ENCODE data around the gene ZBTB42. TPM values are rescaled to one million over a fixed set of nuclear protein-coding genes. Genes with fewer than 3 reads are reported as not detected.
A peak's percentile ranks its signal among the peaks of the same experiment; 100 is the strongest.

ZBTB42 gene
- polyA plus RNA-seq, 3 donors, result 0.49 to 1.0 (median 0.68) TPM

DNA sequence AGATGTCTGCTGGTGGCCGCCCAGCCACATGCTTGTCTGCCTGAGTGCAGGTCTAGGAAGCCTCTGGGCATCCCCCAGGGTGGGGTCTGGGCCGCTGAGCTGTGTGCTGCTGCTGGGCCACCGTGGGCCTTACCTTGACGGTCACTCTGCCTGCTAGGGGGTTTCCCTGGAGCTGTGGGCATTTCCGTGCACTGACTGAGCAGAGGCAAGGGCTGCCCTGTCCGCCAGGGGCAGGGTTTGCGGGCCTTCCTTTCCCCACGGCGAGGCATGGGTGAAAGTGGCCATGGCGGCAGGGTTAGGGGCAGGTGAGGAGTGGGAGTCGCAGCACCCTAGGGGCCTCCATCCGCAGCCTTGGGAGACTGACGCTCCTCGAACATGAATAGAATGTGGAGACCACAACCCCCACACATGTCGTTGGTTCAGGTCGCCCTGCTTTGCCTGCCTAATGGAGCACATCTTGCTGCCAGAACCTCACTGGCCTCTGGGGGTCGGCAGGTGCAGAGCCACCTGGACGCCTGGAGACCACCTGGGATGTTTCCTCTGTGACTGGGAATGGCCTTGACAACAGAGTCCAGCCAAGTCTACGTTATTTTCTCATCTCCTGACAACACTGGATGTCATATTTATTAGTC, 2.5 kb downstream of the ZBTB42 start:
- Mint-ChIP-seq H3K36me3 (peaks cover 0 to 4% of the 10 kb centered on the region in 2 donors), H3K4me1 (peaks cover 27% of the 10 kb centered on the region), H3K4me3 (no peak overlapping the region), H3K27ac (no peak overlapping the region), H3K27me3 (ENCODE audit: low read depth in 3 of 3) (peaks cover 17 to 34% (median 29%) of the 10 kb centered on the region in 3 donors), H3K9me3 (no peaks in the 10 kb centered on the region)
- H3K4me3 ChIP-seq (replicated peaks in 1 of 3; ENCODE audit: low read depth in 2 of 3, low read length in 3 of 3), result no peak overlapping the region
- H4K20me1 ChIP-seq (ENCODE audit: insufficient read depth, low read length), result no peaks in the 10 kb centered on the region
- H3K79me2 ChIP-seq (ENCODE audit: insufficient read depth, low read length), result no peaks in the 10 kb centered on the region
- peaks cover 18 to 23% of the 10 kb centered on the region in 2 donors for H3K4me1 ChIP-seq (ENCODE audit: control insufficient read depth in 1 of 2, insufficient read depth in 2 of 2, low read length in 2 of 2)
- no peaks in the 10 kb centered on the region for H3K9me3 ChIP-seq (replicated peaks in 1 of 2; ENCODE audit: control insufficient read depth in 1 of 2, insufficient read depth in 1 of 2, low read length in 2 of 2)
- H3K9ac ChIP-seq (ENCODE audit: insufficient read depth, low read length, poor library complexity, severe bottlenecking), result no peak overlapping the region
- H3K4me2 ChIP-seq (replicated peaks; ENCODE audit: extremely low read depth, low read length, poor library complexity, severe bottlenecking), result no peak overlapping the region
- WGBS (ENCODE audit: insufficient coverage), result 95% methylated on average over 12 of the region's 19 CpGs
- H3K27ac ChIP-seq (ENCODE audit: low read depth in 1 of 2, low read length in 2 of 2), result no peak overlapping the region
- peaks cover 0 to 20% of the 10 kb centered on the region in 2 donors for H3K27me3 ChIP-seq (ENCODE audit: control insufficient read depth in 2 of 2, insufficient read depth in 2 of 2, low read length in 2 of 2)
- H3K36me3 ChIP-seq (replicated peaks in 1 of 2; ENCODE audit: control insufficient read depth in 1 of 2, insufficient read depth in 2 of 2, low read length in 2 of 2), result no peaks in the 10 kb centered on the region
- TF ChIP-seq, protein P1, sequence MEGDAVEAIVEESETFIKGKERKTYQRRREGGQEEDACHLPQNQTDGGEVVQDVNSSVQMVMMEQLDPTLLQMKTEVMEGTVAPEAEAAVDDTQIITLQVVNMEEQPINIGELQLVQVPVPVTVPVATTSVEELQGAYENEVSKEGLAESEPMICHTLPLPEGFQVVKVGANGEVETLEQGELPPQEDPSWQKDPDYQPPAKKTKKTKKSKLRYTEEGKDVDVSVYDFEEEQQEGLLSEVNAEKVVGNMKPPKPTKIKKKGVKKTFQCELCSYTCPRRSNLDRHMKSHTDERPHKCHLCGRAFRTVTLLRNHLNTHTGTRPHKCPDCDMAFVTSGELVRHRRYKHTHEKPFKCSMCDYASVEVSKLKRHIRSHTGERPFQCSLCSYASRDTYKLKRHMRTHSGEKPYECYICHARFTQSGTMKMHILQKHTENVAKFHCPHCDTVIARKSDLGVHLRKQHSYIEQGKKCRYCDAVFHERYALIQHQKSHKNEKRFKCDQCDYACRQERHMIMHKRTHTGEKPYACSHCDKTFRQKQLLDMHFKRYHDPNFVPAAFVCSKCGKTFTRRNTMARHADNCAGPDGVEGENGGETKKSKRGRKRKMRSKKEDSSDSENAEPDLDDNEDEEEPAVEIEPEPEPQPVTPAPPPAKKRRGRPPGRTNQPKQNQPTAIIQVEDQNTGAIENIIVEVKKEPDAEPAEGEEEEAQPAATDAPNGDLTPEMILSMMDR (IDR thresholded peaks at IDR 0.05), result no peak
- no peak for DNase-seq
- H2AFZ ChIP-seq (ENCODE audit: insufficient read depth, low read depth, low read length, poor library complexity, severe bottlenecking), result no peak overlapping the region
- intact Hi-C loops (cut with micrococcal nuclease), result no loop called here

DNA sequence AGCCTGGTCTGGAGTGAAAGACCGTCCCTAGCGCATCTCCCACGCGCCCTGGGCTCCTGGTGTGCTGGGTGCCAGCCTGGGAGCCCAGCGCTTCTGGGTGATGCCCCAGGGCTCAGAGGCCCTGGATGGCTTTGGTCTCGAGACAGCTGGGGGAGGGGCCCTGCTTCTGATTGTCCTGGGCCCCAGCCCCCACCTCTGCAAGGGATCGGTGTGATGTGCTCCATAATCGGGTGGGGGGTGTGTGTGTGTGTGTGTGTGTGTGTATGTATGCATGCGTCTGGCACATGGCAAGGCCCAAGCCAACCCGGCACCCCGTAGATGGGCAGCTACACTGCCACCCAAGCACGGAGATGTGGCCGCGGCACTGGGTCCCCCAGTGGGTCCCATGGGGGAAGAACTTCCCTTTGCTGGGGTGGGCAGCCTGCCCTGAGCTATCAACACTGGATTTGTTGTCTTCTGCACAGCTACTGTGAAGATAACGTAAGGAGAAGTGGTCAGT, 3.1 kb downstream of the ZBTB42 start:
- H2AFZ ChIP-seq (ENCODE audit: insufficient read depth, low read depth, low read length, poor library complexity, severe bottlenecking), result no peak overlapping the region
- Mint-ChIP-seq H3K36me3 (peaks cover 0 to 4% of the 10 kb centered on the region in 2 donors), H3K4me1 (peaks cover 27% of the 10 kb centered on the region), H3K9me3 (no peaks in the 10 kb centered on the region), H3K4me3 (no peak overlapping the region), H3K27me3 (ENCODE audit: low read depth in 3 of 3) (peaks cover 12 to 28% (median 23%) of the 10 kb centered on the region in 3 donors), H3K27ac (peak overlapping the region in 1 of 7 donors; percentile 42)
- no peaks in the 10 kb centered on the region for H3K79me2 ChIP-seq (ENCODE audit: insufficient read depth, low read length)
- H3K4me2 ChIP-seq (replicated peaks; ENCODE audit: extremely low read depth, low read length, poor library complexity, severe bottlenecking), result no peak overlapping the region
- 88% methylated on average over 10 of the region's 15 CpGs for WGBS (ENCODE audit: insufficient coverage)
- no peaks in the 10 kb centered on the region for H4K20me1 ChIP-seq (ENCODE audit: insufficient read depth, low read length)
- intact Hi-C loops (cut with micrococcal nuclease), result no loop called here
- peaks cover 0 to 14% of the 10 kb centered on the region in 2 donors for H3K27me3 ChIP-seq (ENCODE audit: control insufficient read depth in 2 of 2, insufficient read depth in 2 of 2, low read length in 2 of 2)
- no peaks in the 10 kb centered on the region for H3K36me3 ChIP-seq (replicated peaks in 1 of 2; ENCODE audit: control insufficient read depth in 1 of 2, insufficient read depth in 2 of 2, low read length in 2 of 2)
- peaks cover 18 to 23% of the 10 kb centered on the region in 2 donors for H3K4me1 ChIP-seq (ENCODE audit: control insufficient read depth in 1 of 2, insufficient read depth in 2 of 2, low read length in 2 of 2)
- no peak overlapping the region for H3K4me3 ChIP-seq (replicated peaks in 1 of 3; ENCODE audit: low read depth in 2 of 3, low read length in 3 of 3)
- no peak overlapping the region for H3K27ac ChIP-seq (ENCODE audit: low read depth in 1 of 2, low read length in 2 of 2)
- no peak for DNase-seq
- no peaks in the 10 kb centered on the region for H3K9me3 ChIP-seq (replicated peaks in 1 of 2; ENCODE audit: control insufficient read depth in 1 of 2, insufficient read depth in 1 of 2, low read length in 2 of 2)
- TF ChIP-seq, protein P1 (IDR thresholded peaks at IDR 0.05), result no peak
- H3K9ac ChIP-seq (ENCODE audit: insufficient read depth, low read length, poor library complexity, severe bottlenecking), result no peak overlapping the region

Measured in CD14-positive monocyte (primary cell).